ENCODE results near the gene RBFOX1.

RBFOX1 gene

GRCh38 chr16:7503666-7504065 lies 171.0 kb downstream of the RBFOX1 start:
- H3K4me1 ChIP-seq (ENCODE audit: control insufficient read depth, insufficient read depth, low read length) = no peaks in the 10 kb centered on the region
- H3K9ac ChIP-seq (ENCODE audit: low read length in 2 of 2) = no peak overlapping the region
- H3K9me3 ChIP-seq (ENCODE audit: control insufficient read depth in 2 of 2, low read length in 2 of 2) = no peaks in the 10 kb centered on the region
- no peak overlapping the region for H3K4me3 ChIP-seq (ENCODE audit: low read length in 2 of 2)
- no peaks in the 10 kb centered on the region for H3K27me3 ChIP-seq (ENCODE audit: control insufficient read depth in 1 of 2, insufficient read depth in 2 of 2, low read length in 2 of 2)
- no peaks in the 10 kb centered on the region for H3K36me3 ChIP-seq (ENCODE audit: control insufficient read depth in 2 of 2, insufficient read depth in 2 of 2, low read length in 2 of 2)
- no peak overlapping the region for H3K27ac ChIP-seq (ENCODE audit: low read length)

- H3K27ac ChIP-seq (ENCODE audit: low read length) = no peak overlapping the region
- H3K36me3 ChIP-seq (ENCODE audit: control insufficient read depth in 2 of 2, insufficient read depth in 2 of 2, low read length in 2 of 2) = no peaks in the 10 kb centered on the region
- no peaks in the 10 kb centered on the region for H3K4me1 ChIP-seq (ENCODE audit: control insufficient read depth, insufficient read depth, low read length)
- H3K27me3 ChIP-seq (ENCODE audit: control insufficient read depth in 1 of 2, insufficient read depth in 2 of 2, low read length in 2 of 2) = no peaks in the 10 kb centered on the region
- no peak overlapping the region for H3K4me3 ChIP-seq (ENCODE audit: low read length in 2 of 2)
- H3K9me3 ChIP-seq (ENCODE audit: control insufficient read depth in 2 of 2, low read length in 2 of 2) = no peaks in the 10 kb centered on the region
- H3K9ac ChIP-seq (ENCODE audit: low read length in 2 of 2) = no peak overlapping the region
Observed at GRCh38 chr16:7504844-7505243, 172.2 kb downstream of the RBFOX1 start.

GRCh38 chr16:7505495-7505894 lies 172.8 kb downstream of the RBFOX1 start:
- Histone ChIP-seq H3K9ac (ENCODE audit: low read length in 2 of 2) (no peak overlapping the region), H3K4me1 (ENCODE audit: control insufficient read depth, insufficient read depth, low read length) (no peaks in the 10 kb centered on the region), H3K4me3 (ENCODE audit: low read length in 2 of 2) (no peak overlapping the region), H3K27ac (ENCODE audit: low read length) (no peak overlapping the region), H3K27me3 (ENCODE audit: control insufficient read depth in 1 of 2, insufficient read depth in 2 of 2, low read length in 2 of 2) (no peaks in the 10 kb centered on the region), H3K36me3 (ENCODE audit: control insufficient read depth in 2 of 2, insufficient read depth in 2 of 2, low read length in 2 of 2) (no peaks in the 10 kb centered on the region), H3K9me3 (ENCODE audit: control insufficient read depth in 2 of 2, low read length in 2 of 2) (no peaks in the 10 kb centered on the region)

- Histone ChIP-seq H3K4me1 (ENCODE audit: control insufficient read depth, insufficient read depth, low read length) (no peaks in the 10 kb centered on the region), H3K27ac (ENCODE audit: low read length) (no peak overlapping the region), H3K4me3 (ENCODE audit: low read length in 2 of 2) (no peak overlapping the region), H3K9ac (ENCODE audit: low read length in 2 of 2) (no peak overlapping the region), H3K27me3 (ENCODE audit: control insufficient read depth in 1 of 2, insufficient read depth in 2 of 2, low read length in 2 of 2) (no peaks in the 10 kb centered on the region), H3K36me3 (ENCODE audit: control insufficient read depth in 2 of 2, insufficient read depth in 2 of 2, low read length in 2 of 2) (no peaks in the 10 kb centered on the region), H3K9me3 (ENCODE audit: control insufficient read depth in 2 of 2, low read length in 2 of 2) (no peaks in the 10 kb centered on the region)
Observed at GRCh38 chr16:7506363-7506762, 173.7 kb downstream of the RBFOX1 start.

GRCh38 chr16:7508656-7509055 lies 176.0 kb downstream of the RBFOX1 start:
- peaks cover 0 to 4% of the 10 kb centered on the region in 2 donors for H3K9me3 ChIP-seq (ENCODE audit: control insufficient read depth in 2 of 2, low read length in 2 of 2)
- no peaks in the 10 kb centered on the region for H3K27me3 ChIP-seq (ENCODE audit: control insufficient read depth in 1 of 2, insufficient read depth in 2 of 2, low read length in 2 of 2)
- H3K4me3 ChIP-seq (ENCODE audit: low read length in 2 of 2) = no peak overlapping the region
- H3K9ac ChIP-seq (ENCODE audit: low read length in 2 of 2) = no peak overlapping the region
- no peaks in the 10 kb centered on the region for H3K4me1 ChIP-seq (ENCODE audit: control insufficient read depth, insufficient read depth, low read length)
- no peak overlapping the region for H3K27ac ChIP-seq (ENCODE audit: low read length)
- H3K36me3 ChIP-seq (ENCODE audit: control insufficient read depth in 2 of 2, insufficient read depth in 2 of 2, low read length in 2 of 2) = no peaks in the 10 kb centered on the region

- Histone ChIP-seq H3K27ac (ENCODE audit: low read length) (no peak overlapping the region), H3K36me3 (ENCODE audit: control insufficient read depth in 2 of 2, insufficient read depth in 2 of 2, low read length in 2 of 2) (no peaks in the 10 kb centered on the region), H3K4me1 (ENCODE audit: control insufficient read depth, insufficient read depth, low read length) (no peaks in the 10 kb centered on the region), H3K9ac (ENCODE audit: low read length in 2 of 2) (no peak overlapping the region), H3K4me3 (ENCODE audit: low read length in 2 of 2) (no peak overlapping the region), H3K9me3 (ENCODE audit: control insufficient read depth in 2 of 2, low read length in 2 of 2) (peaks cover 0 to 4% of the 10 kb centered on the region in 2 donors), H3K27me3 (ENCODE audit: control insufficient read depth in 1 of 2, insufficient read depth in 2 of 2, low read length in 2 of 2) (no peaks in the 10 kb centered on the region)
Observed at GRCh38 chr16:7509963-7510601, 177.4 kb downstream of the RBFOX1 start.

GRCh38 chr16:7511549-7512260 lies 179.1 kb downstream of the RBFOX1 start:
- no peak overlapping the region for H3K9ac ChIP-seq (ENCODE audit: low read length in 2 of 2)
- no peaks in the 10 kb centered on the region for H3K27me3 ChIP-seq (ENCODE audit: control insufficient read depth in 1 of 2, insufficient read depth in 2 of 2, low read length in 2 of 2)
- H3K9me3 ChIP-seq (ENCODE audit: control insufficient read depth in 2 of 2, low read length in 2 of 2) = peaks cover 0 to 4% of the 10 kb centered on the region in 2 donors
- H3K4me1 ChIP-seq (ENCODE audit: control insufficient read depth, insufficient read depth, low read length) = no peaks in the 10 kb centered on the region
- no peak overlapping the region for H3K27ac ChIP-seq (ENCODE audit: low read length)
- H3K36me3 ChIP-seq (ENCODE audit: control insufficient read depth in 2 of 2, insufficient read depth in 2 of 2, low read length in 2 of 2) = no peaks in the 10 kb centered on the region
- H3K4me3 ChIP-seq (ENCODE audit: low read length in 2 of 2) = no peak overlapping the region

GRCh38 chr16:7512503-7512902 lies 179.9 kb downstream of the RBFOX1 start:
- H3K27ac ChIP-seq (ENCODE audit: low read length) = no peak overlapping the region
- no peak overlapping the region for H3K4me3 ChIP-seq (ENCODE audit: low read length in 2 of 2)
- H3K9me3 ChIP-seq (ENCODE audit: control insufficient read depth in 2 of 2, low read length in 2 of 2) = peaks cover 0 to 4% of the 10 kb centered on the region in 2 donors

GRCh38 chr16:7513429-7513828 lies 180.8 kb downstream of the RBFOX1 start:
- Histone ChIP-seq H3K27me3 (ENCODE audit: control insufficient read depth in 1 of 2, insufficient read depth in 2 of 2, low read length in 2 of 2) (no peaks in the 10 kb centered on the region), H3K9ac (ENCODE audit: low read length in 2 of 2) (no peak overlapping the region), H3K4me1 (ENCODE audit: control insufficient read depth, insufficient read depth, low read length) (no peaks in the 10 kb centered on the region), H3K4me3 (ENCODE audit: low read length in 2 of 2) (no peak overlapping the region), H3K9me3 (ENCODE audit: control insufficient read depth in 2 of 2, low read length in 2 of 2) (peaks cover 0 to 4% of the 10 kb centered on the region in 2 donors), H3K36me3 (ENCODE audit: control insufficient read depth in 2 of 2, insufficient read depth in 2 of 2, low read length in 2 of 2) (no peaks in the 10 kb centered on the region), H3K27ac (ENCODE audit: low read length) (no peak overlapping the region)

More at GRCh38 chr16:7512503-7512902, 179.9 kb downstream of the RBFOX1 start:
- H3K4me1 ChIP-seq (ENCODE audit: control insufficient read depth, insufficient read depth, low read length) = no peaks in the 10 kb centered on the region
- H3K9ac ChIP-seq (ENCODE audit: low read length in 2 of 2) = no peak overlapping the region
- H3K36me3 ChIP-seq (ENCODE audit: control insufficient read depth in 2 of 2, insufficient read depth in 2 of 2, low read length in 2 of 2) = no peaks in the 10 kb centered on the region
- H3K27me3 ChIP-seq (ENCODE audit: control insufficient read depth in 1 of 2, insufficient read depth in 2 of 2, low read length in 2 of 2) = no peaks in the 10 kb centered on the region

GRCh38 chr16:7515543-7515942 lies 182.9 kb downstream of the RBFOX1 start:
- no peaks in the 10 kb centered on the region for H3K27me3 ChIP-seq (ENCODE audit: control insufficient read depth in 1 of 2, insufficient read depth in 2 of 2, low read length in 2 of 2)
- peaks cover 0 to 4% of the 10 kb centered on the region in 2 donors for H3K9me3 ChIP-seq (ENCODE audit: control insufficient read depth in 2 of 2, low read length in 2 of 2)
- H3K36me3 ChIP-seq (ENCODE audit: control insufficient read depth in 2 of 2, insufficient read depth in 2 of 2, low read length in 2 of 2) = no peaks in the 10 kb centered on the region
- no peak overlapping the region for H3K4me3 ChIP-seq (ENCODE audit: low read length in 2 of 2)
- H3K9ac ChIP-seq (ENCODE audit: low read length in 2 of 2) = no peak overlapping the region
- no peak overlapping the region for H3K27ac ChIP-seq (ENCODE audit: low read length)
- H3K4me1 ChIP-seq (ENCODE audit: control insufficient read depth, insufficient read depth, low read length) = no peaks in the 10 kb centered on the region

GRCh38 chr16:7517496-7517895 lies 184.9 kb downstream of the RBFOX1 start:
- Histone ChIP-seq H3K36me3 (ENCODE audit: control insufficient read depth in 2 of 2, insufficient read depth in 2 of 2, low read length in 2 of 2) (no peaks in the 10 kb centered on the region), H3K27me3 (ENCODE audit: control insufficient read depth in 1 of 2, insufficient read depth in 2 of 2, low read length in 2 of 2) (no peaks in the 10 kb centered on the region), H3K4me1 (ENCODE audit: control insufficient read depth, insufficient read depth, low read length) (no peaks in the 10 kb centered on the region), H3K4me3 (ENCODE audit: low read length in 2 of 2) (no peak overlapping the region), H3K9me3 (ENCODE audit: control insufficient read depth in 2 of 2, low read length in 2 of 2) (peaks cover 0 to 4% of the 10 kb centered on the region in 2 donors), H3K9ac (ENCODE audit: low read length in 2 of 2) (no peak overlapping the region), H3K27ac (ENCODE audit: low read length) (no peak overlapping the region)
